Ramos (cell line): ENCODE data around the gene TPM4.

Source experiments
- in situ Hi-C: fragments of 300-500 bp; cut with MboI; formaldehyde crosslinking; loops from one replicate; pipeline ENCODE4 v1.14.3; 2022; ENCODE audit warnings: low sequenced_read_pairs; ENCODE audit not compliant: unreplicated experiment

Gene TPM4

DNA sequence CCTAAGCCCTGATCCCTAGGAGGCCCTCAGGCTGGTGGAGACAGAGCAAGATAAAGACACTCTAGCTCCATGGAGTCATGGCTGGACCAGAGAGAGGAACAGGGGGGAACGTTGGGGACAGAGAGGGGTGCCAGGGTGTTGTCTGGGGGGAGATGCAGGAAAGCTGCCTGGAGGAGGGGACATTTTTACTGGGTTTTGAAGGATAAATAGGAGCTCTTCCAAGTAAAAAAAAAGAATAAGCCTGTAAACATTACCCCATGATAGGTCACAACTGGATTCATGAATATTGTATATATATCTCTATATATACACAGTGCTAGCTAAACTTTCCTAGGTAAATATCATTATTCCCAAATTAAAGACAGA is 67.9 kb downstream of the TPM4 start:
- in situ Hi-C loops = no loop called here

DNA sequence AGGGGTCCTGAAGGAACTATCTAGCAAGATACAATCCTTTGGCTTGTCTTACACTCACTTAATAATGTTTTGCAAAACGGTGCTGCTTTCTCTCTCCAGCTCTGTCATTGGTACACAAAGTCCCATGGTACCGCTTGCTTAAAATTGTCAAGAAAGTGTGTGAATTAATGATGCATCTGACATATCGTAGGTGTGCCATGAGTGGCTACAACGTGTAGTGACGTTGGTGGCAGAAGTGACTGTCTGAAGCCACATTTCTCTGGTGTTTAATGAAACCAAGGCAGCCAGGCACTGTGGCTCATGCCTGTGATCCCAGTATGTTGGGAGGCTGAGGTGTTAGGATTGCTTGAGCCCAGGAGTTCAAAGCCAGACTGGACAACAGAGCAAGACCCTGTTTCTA is 69.8 kb downstream of the TPM4 start:
- in situ Hi-C loops = no loop called here

DNA sequence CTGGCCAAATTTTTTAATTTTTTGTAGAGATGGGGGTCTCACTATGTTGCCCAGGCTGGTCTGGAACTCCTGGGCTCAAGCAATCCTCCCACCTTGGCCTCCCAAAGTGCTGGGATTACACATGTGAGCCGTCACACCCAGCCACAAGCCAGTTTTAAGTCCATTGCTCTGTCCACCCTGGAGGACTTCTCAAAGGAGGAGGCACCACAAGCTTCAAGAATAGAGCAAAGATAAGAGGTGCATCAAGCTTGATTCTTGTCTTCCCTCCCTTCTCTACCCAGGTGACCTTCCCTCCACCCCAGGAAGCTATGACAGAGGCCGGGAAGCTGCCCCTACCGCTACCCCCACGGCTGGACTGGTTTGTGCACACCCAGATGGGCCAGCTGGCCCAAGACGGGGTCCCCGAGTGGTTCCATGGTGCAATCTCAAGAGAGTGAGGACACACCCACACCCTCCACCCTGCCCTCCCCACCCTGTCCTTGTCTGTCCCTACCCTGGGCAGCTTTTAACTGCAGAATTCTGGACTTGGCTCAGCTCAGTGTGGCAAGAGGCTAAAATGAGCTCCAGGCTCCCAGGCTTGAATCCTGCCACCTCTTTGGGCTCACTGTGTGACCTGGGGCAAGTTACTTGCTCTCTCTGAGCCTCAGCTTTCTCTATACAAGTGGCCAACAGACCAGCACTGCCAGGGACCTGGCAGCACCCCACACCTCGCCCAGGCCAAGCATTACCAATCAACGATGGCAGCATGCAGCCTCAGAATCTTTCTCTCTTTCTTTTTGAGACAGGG is 72.3 kb downstream of the TPM4 start:
- in situ Hi-C loops = no loop called here
